Measurements from ENCODE around the gene DNAJB12.

GRCh38 chr10:72389014-72389413, 34.3 kb upstream of the DNAJB12 start:
- TF ChIP-seq CTCF (IDR thresholded peaks at IDR 0.05; ENCODE audit: low read depth, low read length) (no peak), EZH2phosphoT487 (IDR thresholded peaks at IDR 0.05; ENCODE audit: low read depth) (no peak)

Data from OCI-LY3 (cell line).